GM18505 (cell line): ENCODE results near the gene EME2.

Experiments
- ATAC-seq: cut with Tn5 transposase; IDR thresholded peaks from one replicate; pipeline ENCODE4 v1.9.1; 2021; ENCODE audit not compliant: unreplicated experiment
- POLR2A ChIP-seq: IDR thresholded peaks from 4 replicates; pipeline ENCODE4 v1.6.1; 2011; ENCODE audit warnings: borderline replicate concordance; ENCODE audit not compliant: insufficient read depth, insufficient read length; ENCODE audit errors: extremely low read depth

Gene EME2

GRCh38 chr16:1734816-1735215 lies 37.8 kb upstream of the EME2 start:
- no peak for ATAC-seq
- TF ChIP-seq POLR2A: no peak

- ATAC-seq: no peak
- no peak for TF ChIP-seq POLR2A
These were observed 32.4 kb upstream of the EME2 start for GRCh38 chr16:1740234-1740633.

GRCh38 chr16:1740781-1741490 lies 31.7 kb upstream of the EME2 start:
- no peak for TF ChIP-seq POLR2A
- ATAC-seq: no peak

GRCh38 chr16:1741553-1742165 lies 31.0 kb upstream of the EME2 start:
- no peak for ATAC-seq
- TF ChIP-seq POLR2A: no peak

GRCh38 chr16:1743376-1744337 lies 29.0 kb upstream of the EME2 start:
- no peak for TF ChIP-seq POLR2A
- ATAC-seq: no peak

GRCh38 chr16:1744338-1744840 lies 28.2 kb upstream of the EME2 start:
- TF ChIP-seq POLR2A: no peak
- ATAC-seq: no peak

GRCh38 chr16:1745181-1745899 lies 27.3 kb upstream of the EME2 start:
- TF ChIP-seq POLR2A: no peak
- no peak for ATAC-seq

GRCh38 chr16:1745900-1746692 lies 26.5 kb upstream of the EME2 start:
- no peak for TF ChIP-seq POLR2A
- no peak for ATAC-seq

GRCh38 chr16:1746693-1747195 lies 25.9 kb upstream of the EME2 start:
- TF ChIP-seq POLR2A: no peak

GRCh38 chr16:1747934-1748333 lies 24.7 kb upstream of the EME2 start:
- TF ChIP-seq POLR2A: no peak
- no peak for ATAC-seq

More at GRCh38 chr16:1746693-1747195, 25.9 kb upstream of the EME2 start:
- no peak for ATAC-seq

GRCh38 chr16:1749152-1750117 lies 23.2 kb upstream of the EME2 start:
- TF ChIP-seq POLR2A: no peak

More at GRCh38 chr16:1749152-1750117, 23.2 kb upstream of the EME2 start:
- no peak for ATAC-seq
